ENCODE measurements around the gene ZNF66.
"Not testable (repeated sequence)": the region's sequence is repeated elsewhere in the genome, so short reads cannot be mapped to it uniquely, and the experiment has no call there.

Gene ZNF66

DNA sequence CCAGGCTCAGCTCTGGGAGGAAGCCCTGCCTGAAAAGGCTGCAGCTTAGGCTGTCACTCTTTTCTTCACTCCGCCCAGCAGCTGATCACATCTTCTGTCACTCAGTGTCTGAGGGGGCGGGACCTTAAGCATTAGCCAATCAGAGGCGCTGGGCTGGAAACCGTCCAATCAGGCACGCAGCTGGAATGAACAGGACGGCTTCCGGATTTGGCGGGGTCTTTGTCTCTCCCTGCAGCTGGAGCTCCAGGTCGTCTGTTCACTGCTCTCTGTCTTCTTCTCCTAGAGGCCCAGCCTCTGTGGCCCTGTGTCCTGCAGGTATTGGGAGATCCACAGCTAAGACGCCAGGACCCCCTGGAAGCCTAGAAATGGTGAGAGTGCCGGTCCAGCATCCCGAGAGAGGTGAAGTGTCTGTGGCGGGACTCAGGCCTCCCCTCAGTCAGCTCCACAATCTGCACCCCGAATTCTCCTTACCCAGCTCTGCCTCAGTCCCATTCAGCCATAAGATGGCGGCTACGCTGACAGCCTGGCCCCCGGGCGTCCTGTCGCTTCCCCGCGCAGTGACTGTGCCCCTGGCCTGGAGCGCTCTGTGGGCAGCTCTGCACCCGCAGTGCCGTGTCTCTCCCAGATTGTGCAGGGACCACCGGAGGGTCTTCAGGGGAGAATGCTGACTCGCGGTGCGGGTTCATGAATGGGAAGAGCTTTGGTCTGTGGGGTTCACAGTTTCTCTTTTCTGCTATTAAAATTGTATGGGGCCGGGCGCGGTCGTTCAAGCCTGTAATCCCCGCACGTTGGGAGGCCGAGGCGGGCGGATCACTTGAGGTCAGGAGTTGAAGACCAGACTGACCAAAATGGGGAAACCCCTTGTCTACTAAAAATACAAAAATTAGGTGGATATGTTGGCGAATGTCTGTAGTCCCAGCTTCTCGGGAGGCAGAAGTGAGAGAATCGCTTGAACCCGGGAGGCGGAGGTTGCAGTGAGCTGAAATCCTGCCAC lies at the start of gene ZNF66:
ZNF66 (plus strand) TSS at position 222 of the 994 bp plus-strand sequence; CDS start at position 366, 144 bp downstream.
- DNase-seq (ENCODE audit: low read depth in 2 of 2): peak; percentile 85 to 91

GRCh38 chr19:20750169-20750568 lies 25.9 kb upstream of the ZNF66 start:
- DNase-seq (ENCODE audit: low read depth in 2 of 2): not testable (repeated sequence)

DNA sequence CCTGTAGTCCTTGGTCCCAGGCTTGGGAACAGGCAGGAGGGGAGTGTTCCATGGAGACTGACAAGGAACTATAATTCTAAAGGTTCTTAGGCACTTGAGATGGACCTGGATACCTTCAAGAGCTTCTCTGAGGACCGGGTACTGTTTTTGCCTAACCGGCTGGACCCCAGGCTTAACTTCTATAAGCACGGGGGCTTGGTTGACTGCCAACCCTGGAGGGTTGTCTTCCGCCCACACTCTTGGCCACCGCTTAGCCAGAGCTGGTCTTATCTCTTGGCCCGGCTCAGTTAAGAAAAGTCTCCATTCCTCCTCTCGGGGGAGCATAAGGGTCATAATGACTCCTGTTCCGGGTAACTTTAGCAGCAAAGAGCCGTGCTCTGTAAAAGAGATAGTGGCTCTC lies 23.8 kb upstream of the ZNF66 start:
- not testable (repeated sequence) for DNase-seq (ENCODE audit: low read depth in 2 of 2)

DNA sequence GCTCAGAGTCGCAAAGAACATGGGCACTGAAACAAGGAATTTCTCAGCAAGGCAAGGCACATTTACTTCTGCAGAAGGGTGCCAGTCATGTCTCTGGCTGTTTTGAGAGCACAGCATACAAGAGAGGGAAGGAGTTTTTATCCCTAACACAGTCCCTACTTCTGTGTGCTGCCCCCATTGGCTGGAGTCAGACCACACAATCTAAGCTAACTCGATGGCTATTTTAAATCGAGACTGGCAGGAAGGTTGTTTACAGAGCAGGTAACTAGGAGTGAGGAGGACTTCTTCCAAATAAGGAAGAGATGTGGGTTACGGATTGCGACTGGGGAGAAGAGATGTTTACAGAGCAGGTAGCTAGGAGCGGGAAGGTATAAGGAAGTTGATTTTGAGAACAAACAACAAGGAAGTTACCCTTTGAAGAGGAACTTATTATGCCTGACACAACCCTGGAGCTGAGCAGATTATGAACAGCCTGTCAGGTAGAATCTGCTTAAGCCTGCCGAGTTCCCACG lies 6.8 kb upstream of the ZNF66 start:
- not testable (repeated sequence) for DNase-seq (ENCODE audit: low read depth in 2 of 2)

DNA sequence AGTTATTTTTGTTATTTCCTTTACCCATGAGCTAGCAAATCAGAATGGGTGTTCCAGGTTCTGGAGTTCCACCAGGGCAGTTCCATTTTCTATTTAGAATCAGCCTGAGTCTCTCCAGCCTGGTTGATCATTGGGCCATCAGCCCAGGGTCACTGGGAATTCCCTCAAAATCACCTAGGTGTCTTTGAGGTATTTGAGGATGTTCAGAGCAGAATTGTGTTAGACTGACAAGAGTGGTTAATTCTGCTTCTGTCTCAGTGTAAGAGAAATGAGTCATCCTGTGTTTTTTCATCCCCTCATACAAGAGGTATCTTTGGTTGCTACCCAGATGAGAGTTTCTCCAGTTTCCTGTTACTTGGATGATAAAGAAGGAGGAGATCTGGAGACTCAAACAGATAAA lies 11.7 kb downstream of the ZNF66 start:
- DNase-seq (ENCODE audit: low read depth in 2 of 2): no peak

GRCh38 chr19:20791806-20792205 lies 15.7 kb downstream of the ZNF66 start:
- no peak for DNase-seq (ENCODE audit: low read depth in 2 of 2)

DNA sequence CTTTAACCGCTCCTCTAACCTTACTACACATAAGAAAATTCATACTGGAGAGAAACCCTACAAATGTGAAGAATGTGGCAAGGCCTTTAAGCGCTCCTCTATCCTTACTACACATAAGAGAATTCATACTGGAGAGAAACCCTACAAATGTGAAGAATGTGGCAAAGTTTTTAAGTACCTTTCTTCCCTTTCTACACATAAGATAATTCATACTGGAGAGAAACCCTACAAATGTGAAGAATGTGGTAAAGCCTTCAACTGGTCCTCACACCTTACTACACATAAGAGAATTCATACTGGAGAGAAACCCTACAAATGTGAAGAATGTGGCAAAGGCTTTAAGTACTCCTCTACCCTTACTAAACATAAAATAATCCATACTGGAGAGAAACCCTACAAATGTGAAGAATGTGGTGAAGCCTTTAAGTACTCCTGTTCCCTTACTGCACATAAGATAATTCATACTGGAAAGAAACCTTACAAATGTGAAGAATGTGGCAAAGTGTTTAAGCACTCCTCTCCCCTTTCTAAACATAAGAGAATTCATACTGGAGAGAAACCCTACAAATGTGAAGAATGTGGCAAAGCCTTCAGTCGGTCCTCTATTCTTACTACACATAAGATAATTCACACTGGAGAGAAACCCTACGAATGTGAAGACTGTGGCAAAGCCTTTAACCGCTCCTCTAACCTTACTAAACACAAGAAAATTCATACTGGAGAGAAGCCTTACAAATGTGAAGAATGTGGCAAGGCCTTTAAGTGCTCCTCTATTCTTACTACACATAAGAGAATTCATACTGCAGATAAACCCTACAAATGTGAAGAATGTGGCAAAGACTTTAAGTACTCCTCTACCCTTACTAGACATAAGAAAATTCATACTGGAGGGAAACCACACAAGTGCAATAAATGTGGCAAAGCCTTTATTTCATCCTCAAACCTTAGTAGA lies 30.5 kb downstream of the ZNF66 start:
- DNase-seq (ENCODE audit: low read depth in 2 of 2): not testable (repeated sequence)

DNA sequence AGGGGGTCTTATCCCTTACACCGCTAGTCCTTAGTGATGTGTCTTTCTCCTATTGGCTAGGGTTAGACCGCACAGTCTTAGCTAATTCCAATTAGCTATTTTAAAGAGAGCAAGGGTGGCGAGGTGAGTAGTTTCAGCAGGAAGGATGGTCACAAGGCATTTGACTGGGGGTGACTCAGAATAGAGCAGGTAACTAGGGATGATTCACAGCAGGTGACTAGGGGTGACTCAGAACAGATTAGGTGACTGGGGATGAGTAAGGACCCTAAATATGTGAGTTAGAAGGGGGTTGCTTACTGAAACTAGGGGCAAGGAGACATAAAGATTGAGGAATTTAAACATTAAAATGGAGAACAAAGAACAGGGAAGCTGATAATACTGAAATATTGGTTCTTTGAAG lies 64.3 kb downstream of the ZNF66 start:
- no peak for DNase-seq (ENCODE audit: low read depth in 2 of 2)
